ENCODE data around the gene BCL2L14. TPM values are rescaled to one million over a fixed set of nuclear protein-coding genes. Genes with fewer than 3 reads are reported as not detected.

BCL2L14 gene
- total RNA-seq, 1 experiment from 2014 or later: not detected

- Histone ChIP-seq H3K9me3 (ENCODE audit: low read length) (no peaks in the 10 kb centered on the region), H2AFZ (ENCODE audit: low read length) (no peak overlapping the region), H3K79me2 (ENCODE audit: low read length) (no peaks in the 10 kb centered on the region), H3K4me1 (ENCODE audit: low read length) (no peaks in the 10 kb centered on the region), H3K27ac (ENCODE audit: low read length) (no peak overlapping the region), H3K4me2 (ENCODE audit: low read depth, low read length, poor library complexity, severe bottlenecking) (no peak overlapping the region), H3K9me2 (replicated peaks; ENCODE audit: insufficient read depth, low read length) (no peaks in the 10 kb centered on the region), H3K4me3 (ENCODE audit: low read length) (no peak overlapping the region), H3K27me3 (ENCODE audit: low read length) (no peaks in the 10 kb centered on the region), H3K9ac (ENCODE audit: low read length) (no peak overlapping the region), H4K20me1 (ENCODE audit: insufficient read depth, low read depth, low read length) (no peaks in the 10 kb centered on the region), H3K36me3 (ENCODE audit: insufficient read depth, low read length) (no peaks in the 10 kb centered on the region)
- no peak for DNase-seq
Measured at GRCh38 chr12:12147111-12147510, 76.4 kb downstream of the BCL2L14 start.

Other genes with a start within 250 kb of the BCL2L14 start
- gene LRP6, start 196.1 kb downstream of the BCL2L14 start, total RNA-seq (2014; rRNA removed; shearing (Covaris generic); ENCODE audit: low replicate concordance): 6.7 and 12.5 TPM in 2 replicates